Measurements from ENCODE around the gene ZNF653.

The ZNF653 gene

DNA sequence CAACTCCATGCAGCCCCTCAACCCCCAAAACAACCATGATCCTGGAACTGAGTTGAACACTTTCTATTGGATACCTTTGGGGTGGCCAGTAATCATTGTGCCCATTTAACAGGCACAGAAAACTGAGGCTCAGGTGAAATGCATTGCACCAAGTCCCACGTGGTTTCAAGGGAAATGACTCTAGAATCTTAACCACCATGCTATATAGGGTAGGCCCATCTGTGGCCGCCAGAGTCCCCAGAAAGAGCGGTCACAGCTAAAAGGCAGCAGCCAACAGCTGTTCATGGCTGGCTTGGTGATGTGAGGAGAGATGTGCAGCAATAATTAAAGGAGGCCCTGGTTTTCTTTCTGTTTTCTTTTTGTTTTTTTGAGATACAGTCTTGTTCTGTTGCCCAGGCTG lies 35.6 kb upstream of the ZNF653 start:
- TF ChIP-seq TAF1 (IDR thresholded peaks at IDR 0.05; ENCODE audit: low read depth, low read length) (no peak), POLR2A (IDR thresholded peaks at IDR 0.05; ENCODE audit: low read depth, low read length) (no peak), SPI1 (IDR thresholded peaks at IDR 0.05; ENCODE audit: low read depth, low read length) (no peak), POLR2AphosphoS5 (IDR thresholded peaks at IDR 0.05; ENCODE audit: low read depth, low read length) (no peak), POU2F2 (IDR thresholded peaks at IDR 0.05; ENCODE audit: low read depth, low read length) (no peak), PAX5 (IDR thresholded peaks at IDR 0.05; ENCODE audit: insufficient read depth, low read length, severe bottlenecking) (no peak)
- DNase-seq (ENCODE audit: insufficient read length, low spot score): no peak
- peak; percentile 69 for FAIRE-seq

DNA sequence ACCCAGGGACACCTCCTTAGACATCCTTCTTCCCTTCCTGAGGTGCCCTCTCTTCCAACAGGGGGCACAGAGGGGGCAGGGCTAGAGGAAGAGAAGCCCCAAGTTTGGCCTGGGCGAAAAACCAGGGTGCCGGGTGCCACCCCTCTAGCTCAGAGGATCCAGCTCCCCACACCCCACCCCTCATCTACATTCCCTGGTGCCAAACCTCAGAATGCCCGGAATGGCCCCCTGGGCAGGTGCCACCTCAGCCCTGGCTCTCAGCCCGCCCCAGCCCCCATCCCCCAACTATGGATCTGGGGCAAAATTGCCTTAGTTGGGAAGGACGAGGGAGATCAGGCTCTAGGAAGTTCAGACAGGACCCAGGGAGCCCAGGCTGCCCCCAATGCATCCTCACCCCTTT lies 35.0 kb upstream of the ZNF653 start:
- FAIRE-seq (no peak), DNase-seq (ENCODE audit: insufficient read length, low spot score) (no peak)
- TF ChIP-seq POU2F2 (IDR thresholded peaks at IDR 0.05; ENCODE audit: low read depth, low read length): no peak
- no peak for TF ChIP-seq POLR2AphosphoS5 (IDR thresholded peaks at IDR 0.05; ENCODE audit: low read depth, low read length)
- TF ChIP-seq PAX5 (IDR thresholded peaks at IDR 0.05; ENCODE audit: insufficient read depth, low read length, severe bottlenecking): no peak
- TF ChIP-seq POLR2A (IDR thresholded peaks at IDR 0.05; ENCODE audit: low read depth, low read length): no peak
- TF ChIP-seq TAF1 (IDR thresholded peaks at IDR 0.05; ENCODE audit: low read depth, low read length): no peak
- TF ChIP-seq SPI1 (IDR thresholded peaks at IDR 0.05; ENCODE audit: low read depth, low read length): no peak

DNA sequence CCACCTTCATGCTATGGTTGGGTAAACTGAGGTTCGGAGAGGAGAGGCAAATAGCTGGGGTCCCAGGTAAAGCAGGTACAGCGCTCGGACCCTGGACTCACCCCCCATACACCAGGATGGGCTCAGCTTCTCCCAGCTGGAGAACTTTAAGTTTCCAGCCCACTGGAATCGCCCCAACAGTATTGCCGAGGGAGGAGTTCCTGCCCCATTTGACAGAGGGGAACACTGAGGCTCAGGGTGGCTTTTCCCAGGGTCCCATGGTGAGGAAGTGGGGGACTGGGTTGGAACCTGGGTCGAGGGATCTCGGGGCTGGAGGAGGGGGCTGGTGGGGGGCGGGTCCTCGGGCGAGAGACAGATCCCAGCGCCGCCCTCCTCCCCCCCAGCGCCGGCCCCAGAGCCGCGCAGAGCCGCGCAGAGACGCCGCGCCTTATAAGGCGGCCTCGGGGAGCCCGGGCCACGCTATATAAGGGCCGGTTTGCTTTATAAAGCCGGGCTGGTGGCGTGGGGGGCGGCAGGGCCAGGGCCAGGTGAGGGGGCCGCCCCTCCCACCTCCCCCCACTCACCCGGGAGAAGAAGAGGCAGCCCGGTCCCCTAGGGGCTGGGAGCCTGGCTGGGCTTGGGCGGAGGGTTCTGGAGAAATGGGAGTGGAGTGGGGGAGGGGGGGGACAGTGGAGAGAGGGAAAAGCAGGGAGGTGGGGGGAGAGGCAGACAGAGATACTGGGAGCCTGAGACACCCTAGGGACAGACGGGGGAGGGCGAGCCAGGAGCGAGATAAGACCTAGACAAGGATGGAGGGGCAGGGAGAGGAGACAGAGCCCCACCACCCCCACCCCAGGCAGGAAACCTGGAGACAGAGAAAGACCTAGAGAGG lies 34.1 kb upstream of the ZNF653 start:
- TF ChIP-seq TAF1 (IDR thresholded peaks at IDR 0.05; ENCODE audit: low read depth, low read length) (no peak), SPI1 (IDR thresholded peaks at IDR 0.05; ENCODE audit: low read depth, low read length) (no peak), POLR2A (IDR thresholded peaks at IDR 0.05; ENCODE audit: low read depth, low read length) (no peak), POLR2AphosphoS5 (IDR thresholded peaks at IDR 0.05; ENCODE audit: low read depth, low read length) (no peak), PAX5 (IDR thresholded peaks at IDR 0.05; ENCODE audit: insufficient read depth, low read length, severe bottlenecking) (no peak), POU2F2 (IDR thresholded peaks at IDR 0.05; ENCODE audit: low read depth, low read length) (no peak)
- DNase-seq (ENCODE audit: insufficient read length, low spot score) (no peak), FAIRE-seq (no peak)

DNA sequence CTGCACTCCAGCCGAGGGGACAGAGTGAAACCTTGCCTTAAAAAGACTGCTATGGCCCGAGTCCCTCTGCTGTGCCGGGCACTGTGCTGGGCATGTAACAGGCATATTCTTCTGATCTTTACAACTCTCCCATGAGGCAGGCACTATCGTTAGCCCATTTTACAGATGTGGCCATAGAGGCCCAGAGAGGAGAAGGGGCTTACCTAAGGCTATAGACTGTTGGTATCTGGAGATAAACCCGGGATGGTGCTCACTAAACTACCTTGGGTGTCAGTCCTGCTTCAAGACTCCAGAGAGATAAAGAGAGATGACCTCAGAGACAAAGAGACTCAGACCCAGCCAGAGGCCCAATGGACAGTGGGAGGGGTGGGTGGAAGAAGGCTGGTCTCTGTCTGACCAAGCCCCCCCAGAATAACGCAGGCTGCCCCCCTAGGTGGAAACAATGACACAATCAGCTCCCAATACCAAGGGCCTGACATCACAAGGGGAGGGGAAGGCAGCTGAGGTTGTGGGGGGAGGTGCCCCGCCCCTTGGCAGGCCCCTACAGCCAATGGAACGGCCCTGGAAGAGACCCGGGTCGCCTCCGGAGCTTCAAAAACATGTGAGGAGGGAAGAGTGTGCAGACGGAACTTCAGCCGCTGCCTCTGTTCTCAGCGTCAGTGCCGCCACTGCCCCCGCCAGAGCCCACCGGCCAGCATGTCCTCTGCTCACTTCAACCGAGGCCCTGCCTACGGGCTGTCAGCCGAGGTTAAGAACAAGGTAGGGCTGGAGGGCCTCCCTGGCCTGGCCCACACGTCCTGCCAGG lies 32.8 kb upstream of the ZNF653 start, which contains the start of gene CNN1:
CNN1 (plus strand) TSS at position 620 of the 805 bp plus-strand sequence; CDS start at position 697, 77 bp downstream.
- DNase-seq (ENCODE audit: insufficient read length, low spot score) (no peak), FAIRE-seq (no peak)
- TF ChIP-seq POLR2A (IDR thresholded peaks at IDR 0.05; ENCODE audit: low read depth, low read length) (no peak), SPI1 (IDR thresholded peaks at IDR 0.05; ENCODE audit: low read depth, low read length) (no peak), TAF1 (IDR thresholded peaks at IDR 0.05; ENCODE audit: low read depth, low read length) (no peak), POLR2AphosphoS5 (IDR thresholded peaks at IDR 0.05; ENCODE audit: low read depth, low read length) (no peak), POU2F2 (IDR thresholded peaks at IDR 0.05; ENCODE audit: low read depth, low read length) (no peak), PAX5 (IDR thresholded peaks at IDR 0.05; ENCODE audit: insufficient read depth, low read length, severe bottlenecking) (no peak)

DNA sequence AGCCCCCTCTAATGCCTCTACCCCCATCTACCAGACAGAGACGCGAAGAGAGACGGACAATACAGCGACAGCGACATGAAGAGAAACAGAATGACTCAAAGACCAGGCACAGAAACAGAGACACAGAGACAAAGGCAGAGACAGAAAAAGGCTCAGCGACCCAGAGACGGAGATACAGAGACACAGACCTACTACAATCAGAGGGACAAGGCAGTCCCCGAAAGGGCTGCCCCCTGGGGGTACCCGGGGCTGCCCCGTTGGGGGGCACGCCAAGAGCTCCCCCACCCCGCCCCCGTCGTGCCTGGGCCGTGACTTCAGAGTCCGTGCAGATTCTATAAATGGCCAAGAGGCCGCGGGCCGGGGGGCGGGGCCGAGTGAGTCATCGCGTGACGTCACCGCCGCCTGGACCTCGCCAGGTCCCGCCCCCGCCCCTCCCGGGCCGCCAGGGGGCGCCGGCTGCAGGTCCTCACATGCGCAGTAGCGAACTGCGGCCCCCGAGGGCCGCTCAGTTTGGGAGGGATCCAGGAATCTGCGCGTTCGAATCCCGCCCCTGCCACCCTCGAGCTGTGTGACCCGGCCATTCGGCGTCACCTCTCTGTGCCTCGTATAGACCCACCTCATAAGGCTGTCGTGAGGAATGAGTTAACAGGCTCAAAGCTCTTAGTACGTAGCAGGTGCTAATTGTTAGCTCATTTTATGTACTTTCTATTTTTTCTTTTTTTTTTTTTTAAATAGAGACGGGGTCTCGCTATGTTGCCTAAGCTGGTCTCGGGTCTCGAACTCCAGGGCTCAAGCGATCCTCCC lies 30.4 kb upstream of the ZNF653 start:
- TF ChIP-seq POU2F2 (IDR thresholded peaks at IDR 0.05; ENCODE audit: low read depth, low read length) (no peak), PAX5 (IDR thresholded peaks at IDR 0.05; ENCODE audit: insufficient read depth, low read length, severe bottlenecking) (no peak), POLR2A (IDR thresholded peaks at IDR 0.05; ENCODE audit: low read depth, low read length) (no peak), TAF1 (IDR thresholded peaks at IDR 0.05; ENCODE audit: low read depth, low read length) (no peak)
- FAIRE-seq (peak; percentile 91), DNase-seq (ENCODE audit: insufficient read length, low spot score) (peak; percentile 90)

DNA sequence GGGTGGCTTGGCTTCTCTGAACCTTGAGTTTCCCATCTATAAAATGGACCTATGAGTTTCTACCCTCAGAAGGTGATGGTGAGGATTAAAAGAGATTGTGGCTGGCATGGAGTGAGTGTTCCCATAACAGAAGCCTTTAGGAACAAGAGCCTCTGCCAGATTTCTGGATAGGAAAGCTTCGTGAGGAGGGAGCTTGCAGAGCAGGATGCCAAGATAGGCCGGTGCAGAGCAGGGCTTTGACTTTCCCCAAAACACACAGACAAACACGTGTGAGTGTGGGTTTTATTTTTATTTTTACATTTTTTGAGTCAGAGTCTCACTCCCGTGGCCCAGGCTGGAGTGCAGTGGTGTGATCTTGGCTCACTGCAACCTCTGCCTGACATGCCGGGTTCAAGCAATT lies 29.3 kb upstream of the ZNF653 start:
- TF ChIP-seq TAF1 (IDR thresholded peaks at IDR 0.05; ENCODE audit: low read depth, low read length): no peak
- TF ChIP-seq POU2F2 (IDR thresholded peaks at IDR 0.05; ENCODE audit: low read depth, low read length): no peak
- no peak for TF ChIP-seq PAX5 (IDR thresholded peaks at IDR 0.05; ENCODE audit: insufficient read depth, low read length, severe bottlenecking)
- TF ChIP-seq SPI1 (IDR thresholded peaks at IDR 0.05; ENCODE audit: low read depth, low read length): no peak
- no peak for TF ChIP-seq POLR2AphosphoS5 (IDR thresholded peaks at IDR 0.05; ENCODE audit: low read depth, low read length)
- no peak for TF ChIP-seq POLR2A (IDR thresholded peaks at IDR 0.05; ENCODE audit: low read depth, low read length)
- DNase-seq (ENCODE audit: insufficient read length, low spot score): no peak
- no peak for FAIRE-seq

DNA sequence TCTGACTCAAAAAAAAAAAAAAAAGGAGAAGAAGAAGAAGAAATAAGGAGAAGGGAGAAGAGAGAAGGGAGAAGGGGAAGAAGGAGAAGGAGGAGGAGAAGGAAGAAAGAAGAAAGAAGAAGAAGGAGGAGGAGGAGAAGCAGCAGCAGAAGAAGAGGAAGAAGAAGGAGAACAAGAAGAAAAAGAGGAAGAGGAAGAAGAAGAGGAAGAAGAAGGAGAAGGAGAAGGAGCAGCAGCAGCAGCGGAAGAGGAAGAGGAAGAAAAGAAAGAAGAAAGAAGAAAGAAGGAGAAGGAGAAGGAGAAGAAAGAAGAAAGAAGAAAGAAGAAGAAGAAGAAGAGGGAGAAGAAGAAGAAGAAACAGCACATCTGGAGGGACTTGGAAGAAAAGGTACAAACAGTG lies 28.9 kb upstream of the ZNF653 start:
- DNase-seq (ENCODE audit: insufficient read length, low spot score) (no peak), FAIRE-seq (no peak)
- TF ChIP-seq POU2F2 (IDR thresholded peaks at IDR 0.05; ENCODE audit: low read depth, low read length) (no peak), SPI1 (IDR thresholded peaks at IDR 0.05; ENCODE audit: low read depth, low read length) (no peak), POLR2AphosphoS5 (IDR thresholded peaks at IDR 0.05; ENCODE audit: low read depth, low read length) (no peak), TAF1 (IDR thresholded peaks at IDR 0.05; ENCODE audit: low read depth, low read length) (no peak), POLR2A (IDR thresholded peaks at IDR 0.05; ENCODE audit: low read depth, low read length) (no peak), PAX5 (IDR thresholded peaks at IDR 0.05; ENCODE audit: insufficient read depth, low read length, severe bottlenecking) (no peak)

DNA sequence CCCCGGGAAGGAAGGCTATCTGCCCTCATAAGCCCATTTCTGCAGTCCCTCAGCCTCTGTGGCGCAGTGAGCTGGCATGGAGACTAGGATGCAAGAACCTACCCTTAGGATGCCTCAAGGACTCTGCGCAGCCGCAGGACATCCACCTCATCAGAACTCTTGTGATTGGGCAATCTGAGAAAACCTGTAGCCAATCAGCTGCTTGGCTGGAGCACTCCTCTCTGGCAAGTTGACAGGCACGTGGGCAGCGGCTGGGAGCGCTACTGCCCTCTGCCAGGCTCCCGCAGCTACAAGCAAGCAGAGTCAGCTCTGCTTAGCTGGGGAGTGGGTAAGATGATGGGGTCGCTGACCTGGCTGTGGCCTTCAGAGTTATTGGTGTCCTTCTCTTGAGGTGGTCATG lies 24.8 kb upstream of the ZNF653 start:
- TF ChIP-seq SPI1 (IDR thresholded peaks at IDR 0.05; ENCODE audit: low read depth, low read length) (no peak), POLR2A (IDR thresholded peaks at IDR 0.05; ENCODE audit: low read depth, low read length) (no peak), TAF1 (IDR thresholded peaks at IDR 0.05; ENCODE audit: low read depth, low read length) (no peak), PAX5 (IDR thresholded peaks at IDR 0.05; ENCODE audit: insufficient read depth, low read length, severe bottlenecking) (no peak), POU2F2 (IDR thresholded peaks at IDR 0.05; ENCODE audit: low read depth, low read length) (no peak), POLR2AphosphoS5 (IDR thresholded peaks at IDR 0.05; ENCODE audit: low read depth, low read length) (no peak)
- FAIRE-seq (no peak), DNase-seq (ENCODE audit: insufficient read length, low spot score) (no peak)

Data from GM12891 (cell line).